ENCODE data around the gene MRGPRF. TPM values are rescaled to one million over a fixed set of nuclear protein-coding genes. Genes with fewer than 3 reads are reported as not detected.

The MRGPRF gene
- total RNA-seq, 2 experiments from 2014 or later, result not detected

- ATAC-seq (ENCODE audit: poor library complexity), result no peak
- H3K27me3 Mint-ChIP-seq, result peaks cover 10% of the 10 kb centered on the region
- no peaks in the 10 kb centered on the region for H3K36me3 Mint-ChIP-seq (ENCODE audit: low read depth)
- DNase-seq, result no peak
- H3K9me3 ChIP-seq (ENCODE audit: control insufficient read depth in 1 of 2, insufficient read depth in 1 of 2, low read length in 2 of 2), result no peaks in the 10 kb centered on the region
- ChIA-PET CTCF (no interaction called here), POLR2A (no interaction called here)
- intact Hi-C loops (cut with DNase I, micrococcal nuclease), result no loop called here
- no peak overlapping the region for H3K27ac ChIP-seq (ENCODE audit: low read depth in 1 of 2, low read length in 2 of 2)
- H3K4me1 Mint-ChIP-seq (ENCODE audit: low read depth), result peaks cover 4% of the 10 kb centered on the region
- no peak overlapping the region for H3K4me3 Mint-ChIP-seq
- no peaks in the 10 kb centered on the region for H3K36me3 ChIP-seq (ENCODE audit: insufficient read depth, low read length)
- peaks cover 0 to 3% of the 10 kb centered on the region in 2 experiments for H3K27me3 ChIP-seq (ENCODE audit: control insufficient read depth in 1 of 2, insufficient read depth in 2 of 2, low read length in 2 of 2)
- no peak overlapping the region for H3K4me3 ChIP-seq (ENCODE audit: low read length)
- peaks cover 16% of the 10 kb centered on the region for H3K4me1 ChIP-seq (ENCODE audit: insufficient read depth, low read length)
- no peaks in the 10 kb centered on the region for H3K9me3 Mint-ChIP-seq
- TF ChIP-seq CTCF (IDR thresholded peaks at IDR 0.05), result no peak
- no peak overlapping the region for H3K27ac Mint-ChIP-seq
Observed at GRCh38 chr11:68970921-68971636, 42.0 kb downstream of the MRGPRF start.

GRCh38 chr11:68969386-68969785, 43.7 kb downstream of the MRGPRF start:
- Histone ChIP-seq H3K4me3 (ENCODE audit: low read length) (no peak overlapping the region), H3K4me1 (ENCODE audit: insufficient read depth, low read length) (peaks cover 30% of the 10 kb centered on the region), H3K27ac (ENCODE audit: low read depth in 1 of 2, low read length in 2 of 2) (no peak overlapping the region), H3K36me3 (ENCODE audit: insufficient read depth, low read length) (no peaks in the 10 kb centered on the region), H3K9me3 (ENCODE audit: control insufficient read depth in 1 of 2, insufficient read depth in 1 of 2, low read length in 2 of 2) (no peaks in the 10 kb centered on the region), H3K27me3 (ENCODE audit: control insufficient read depth in 1 of 2, insufficient read depth in 2 of 2, low read length in 2 of 2) (peaks cover 0 to 3% of the 10 kb centered on the region in 2 experiments)
- no peak overlapping the region for H3K4me3 Mint-ChIP-seq
- ATAC-seq (ENCODE audit: poor library complexity) (no peak), DNase-seq (no peak)
- peaks cover 10% of the 10 kb centered on the region for H3K27me3 Mint-ChIP-seq
- TF ChIP-seq CTCF (IDR thresholded peaks at IDR 0.05), result no peak
- intact Hi-C loops (cut with DNase I, micrococcal nuclease), result loop anchor here in 1 of 2 experiments (10.0 kb wide), 1 partner anchor 675 kb away; the partner anchor contains the start of gene CCND1
- H3K27ac Mint-ChIP-seq, result no peak overlapping the region
- no peaks in the 10 kb centered on the region for H3K36me3 Mint-ChIP-seq (ENCODE audit: low read depth)
- no peaks in the 10 kb centered on the region for H3K9me3 Mint-ChIP-seq
- ChIA-PET POLR2A (interaction anchor here (0.8 kb wide), 1 partner anchor 126 kb away, joined by 3 read pairs; no protein-coding TSS in a partner anchor), CTCF (interaction anchor here (0.9 kb wide), 1 partner anchor 11 kb away, joined by 3 read pairs; the partner anchor contains the start of gene MRGPRD)
- peaks cover 10% of the 10 kb centered on the region for H3K4me1 Mint-ChIP-seq (ENCODE audit: low read depth)

- no peaks in the 10 kb centered on the region for H3K9me3 Mint-ChIP-seq
- Histone ChIP-seq H3K27ac (ENCODE audit: low read depth in 1 of 2, low read length in 2 of 2) (no peak overlapping the region), H3K27me3 (ENCODE audit: control insufficient read depth in 1 of 2, insufficient read depth in 2 of 2, low read length in 2 of 2) (peaks cover 0 to 3% of the 10 kb centered on the region in 2 experiments), H3K4me1 (ENCODE audit: insufficient read depth, low read length) (peaks cover 39% of the 10 kb centered on the region), H3K36me3 (ENCODE audit: insufficient read depth, low read length) (no peaks in the 10 kb centered on the region), H3K4me3 (ENCODE audit: low read length) (no peak overlapping the region), H3K9me3 (ENCODE audit: control insufficient read depth in 1 of 2, insufficient read depth in 1 of 2, low read length in 2 of 2) (peaks cover 0 to 4% of the 10 kb centered on the region in 2 experiments)
- intact Hi-C loops (cut with DNase I, micrococcal nuclease), result loop anchor here in 1 of 2 experiments (10.0 kb wide), 1 partner anchor 676 kb away; the partner anchor contains the start of gene CCND1
- H3K4me1 Mint-ChIP-seq (ENCODE audit: low read depth), result peaks cover 10% of the 10 kb centered on the region
- H3K36me3 Mint-ChIP-seq (ENCODE audit: low read depth), result no peaks in the 10 kb centered on the region
- ATAC-seq (ENCODE audit: poor library complexity), result no peak
- no peak for DNase-seq
- peaks cover 10% of the 10 kb centered on the region for H3K27me3 Mint-ChIP-seq
- no peak overlapping the region for H3K4me3 Mint-ChIP-seq
- no peak overlapping the region for H3K27ac Mint-ChIP-seq
- CTCF ChIA-PET, result no interaction called here
- POLR2A ChIA-PET, result no interaction called here
- TF ChIP-seq CTCF (IDR thresholded peaks at IDR 0.05), result no peak
Observed at GRCh38 chr11:68968306-68969250, 44.5 kb downstream of the MRGPRF start.
